Measurements from ENCODE around the gene CYSLTR2.

DNA sequence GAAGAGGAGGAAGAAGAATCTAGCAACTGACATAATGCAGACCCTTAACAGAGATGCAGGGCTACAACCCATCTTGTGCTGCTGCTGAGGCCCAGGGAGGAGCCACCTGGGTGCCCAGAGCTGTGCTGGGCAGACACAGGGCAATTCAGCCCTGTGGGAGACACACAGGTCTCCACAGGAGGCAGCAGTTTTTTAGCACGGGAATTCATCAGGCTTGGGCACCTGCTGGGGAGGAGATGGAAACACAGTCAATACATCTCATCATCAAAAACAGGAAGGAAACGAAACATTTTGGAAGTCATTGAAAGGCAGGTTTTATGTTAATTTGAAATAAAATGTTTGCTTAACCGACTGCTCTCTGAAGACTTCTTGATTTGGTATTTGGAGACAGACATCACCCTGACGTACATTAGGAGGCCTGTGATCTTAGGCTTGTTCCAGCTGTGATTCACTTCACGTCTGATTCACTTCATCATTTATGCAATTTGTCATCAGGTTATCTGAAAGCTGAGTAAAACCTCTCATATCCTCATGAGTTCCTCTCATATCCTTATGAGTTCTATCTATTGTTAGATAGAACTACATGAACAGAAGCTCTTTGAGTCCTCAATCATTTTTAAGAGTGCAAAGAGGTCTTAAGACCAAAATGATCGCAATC is 77.4 kb downstream of the CYSLTR2 start:
- no peak for TF ChIP-seq YY1 (IDR thresholded peaks at IDR 0.05; ENCODE audit: insufficient read depth, insufficient read length)
- no peak for TF ChIP-seq ZNF274 (IDR thresholded peaks at IDR 0.05; ENCODE audit: low read depth, low read length)

Measured in NT2/D1 (cell line).